Renal pelvis (tissue), 12 donors: ENCODE data around the gene MINK1. TPM values are rescaled to one million over a fixed set of nuclear protein-coding genes. Genes with fewer than 3 reads are reported as not detected.

ENCODE experiments used
- DNase-seq: peaks from one replicate; pipeline ENCODE4 v3.0.0-alpha.2; 2013
- long read RNA-seq, 16 experiments: transcript quantifications; one replicate each; lab custom pipeline, GENCODE V29; 2026
- polyA plus RNA-seq, 3 donors: library from polyadenylated mRNA; unstranded; fragments of 120-200 nt; gene quantifications; one replicate each; pipeline ENCODE4 v1.2.1, GENCODE V29; 2013; ENCODE audit not compliant: insufficient read length in 3 of 3

The MINK1 gene
- 10 to 100 TPM; 51.2 to 70.4 (median 69.7) TPM for polyA plus RNA-seq
- long read RNA-seq, donor 1, partial matches to known transcripts, result 1,893 of 1,965 reads
- long read RNA-seq, donor 1, other reads (novel, unspliced or antisense), result 72 of 1,965 reads
- long read RNA-seq, donor 2, full-length matches to known transcripts, result 1 of 9 reads
- long read RNA-seq, donor 2, partial matches to known transcripts, result 8 of 9 reads
- long read RNA-seq, donor 2, other reads (novel, unspliced or antisense), result 0 of 9 reads
- long read RNA-seq, donor 3, full-length matches to known transcripts, result 1 of 1,447 reads
- long read RNA-seq, donor 3, partial matches to known transcripts, result 1,418 of 1,447 reads
- long read RNA-seq, donor 3, other reads (novel, unspliced or antisense), result 28 of 1,447 reads
- long read RNA-seq, donor 4, partial matches to known transcripts, result 22 of 23 reads
- long read RNA-seq, donor 4, other reads (novel, unspliced or antisense), result 0 of 23 reads
- long read RNA-seq, donor 5, partial matches to known transcripts, result 0 of 1 reads
- long read RNA-seq, donor 5, other reads (novel, unspliced or antisense), result 0 of 1 reads
- long read RNA-seq, donor 6, partial matches to known transcripts, result 27 of 27 reads
- long read RNA-seq, donor 6, other reads (novel, unspliced or antisense), result 0 of 27 reads
- long read RNA-seq, donor 7, full-length matches to known transcripts, result 2 of 29 reads
- long read RNA-seq, donor 7, partial matches to known transcripts, result 27 of 29 reads
- long read RNA-seq, donor 7, other reads (novel, unspliced or antisense), result 0 of 29 reads
- long read RNA-seq, donor 8, partial matches to known transcripts, result 5 of 5 reads
- long read RNA-seq, donor 8, other reads (novel, unspliced or antisense), result 0 of 5 reads
- long read RNA-seq, donor 9, full-length matches to known transcripts, result 2 of 10 reads
- long read RNA-seq, donor 9, partial matches to known transcripts, result 8 of 10 reads
- long read RNA-seq, donor 9, other reads (novel, unspliced or antisense), result 0 of 10 reads
- long read RNA-seq, donor 10, partial matches to known transcripts, result 10 of 11 reads
- long read RNA-seq, donor 10, other reads (novel, unspliced or antisense), result 0 of 11 reads
- long read RNA-seq, donor 11, partial matches to known transcripts, result 12 of 13 reads
- long read RNA-seq, donor 11, other reads (novel, unspliced or antisense), result 0 of 13 reads
- long read RNA-seq, donor 12, full-length matches to known transcripts, result 1 of 8 reads
- long read RNA-seq, donor 12, partial matches to known transcripts, result 7 of 8 reads
- long read RNA-seq, donor 12, other reads (novel, unspliced or antisense), result 0 of 8 reads
- long read RNA-seq, donor 13, result 0 reads
- long read RNA-seq, donor 14, result 0 reads
- long read RNA-seq, donor 15, result 0 reads
- long read RNA-seq, donor 16, full-length matches to known transcripts, result 2 of 2 reads
- long read RNA-seq, donor 16, partial matches to known transcripts, result 0 of 2 reads
- long read RNA-seq, donor 16, other reads (novel, unspliced or antisense), result 0 of 2 reads

DNA sequence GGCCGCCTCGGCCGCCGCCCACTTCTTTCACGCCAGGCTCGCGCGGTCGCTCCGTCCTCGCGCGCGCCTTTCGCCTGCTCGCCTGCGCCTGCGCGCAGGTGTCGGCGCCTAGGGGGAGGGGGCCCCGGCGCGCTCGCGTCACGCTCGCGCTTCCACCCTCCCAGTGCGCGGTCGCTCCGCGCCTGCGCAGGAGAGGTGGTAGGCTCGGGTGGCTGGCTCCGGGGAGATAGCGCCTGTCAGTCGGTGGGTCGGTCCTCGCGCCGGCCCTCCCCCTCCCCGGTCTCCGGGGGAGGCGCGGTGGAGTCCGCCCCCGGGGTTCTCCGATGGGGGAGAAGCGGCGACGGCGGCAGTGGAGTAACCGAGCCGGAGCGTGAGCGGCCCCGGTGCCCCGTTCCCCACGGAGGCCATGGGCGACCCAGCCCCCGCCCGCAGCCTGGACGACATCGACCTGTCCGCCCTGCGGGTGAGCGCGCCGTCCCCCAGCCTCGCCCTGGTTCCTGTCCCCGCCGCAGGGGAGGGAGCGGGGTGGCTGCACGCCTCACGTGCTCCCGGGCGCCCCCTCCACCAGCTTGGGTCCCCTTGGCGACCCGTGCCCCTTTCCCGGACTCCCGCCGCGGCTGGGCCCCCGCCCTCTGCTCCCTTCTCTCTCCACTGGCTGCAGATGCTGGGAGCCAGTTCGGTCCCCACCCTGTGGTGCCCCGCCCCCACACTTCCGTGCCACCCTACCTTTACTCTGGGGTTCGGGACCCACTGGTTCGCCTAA is at the start of gene MINK1:
Gene MINK1, plus strand, starts transcription at position 163 of the 763 bp plus-strand sequence. Its CDS starts 244 bp downstream, at position 407.
- peak; percentile 94 for DNase-seq

DNA sequence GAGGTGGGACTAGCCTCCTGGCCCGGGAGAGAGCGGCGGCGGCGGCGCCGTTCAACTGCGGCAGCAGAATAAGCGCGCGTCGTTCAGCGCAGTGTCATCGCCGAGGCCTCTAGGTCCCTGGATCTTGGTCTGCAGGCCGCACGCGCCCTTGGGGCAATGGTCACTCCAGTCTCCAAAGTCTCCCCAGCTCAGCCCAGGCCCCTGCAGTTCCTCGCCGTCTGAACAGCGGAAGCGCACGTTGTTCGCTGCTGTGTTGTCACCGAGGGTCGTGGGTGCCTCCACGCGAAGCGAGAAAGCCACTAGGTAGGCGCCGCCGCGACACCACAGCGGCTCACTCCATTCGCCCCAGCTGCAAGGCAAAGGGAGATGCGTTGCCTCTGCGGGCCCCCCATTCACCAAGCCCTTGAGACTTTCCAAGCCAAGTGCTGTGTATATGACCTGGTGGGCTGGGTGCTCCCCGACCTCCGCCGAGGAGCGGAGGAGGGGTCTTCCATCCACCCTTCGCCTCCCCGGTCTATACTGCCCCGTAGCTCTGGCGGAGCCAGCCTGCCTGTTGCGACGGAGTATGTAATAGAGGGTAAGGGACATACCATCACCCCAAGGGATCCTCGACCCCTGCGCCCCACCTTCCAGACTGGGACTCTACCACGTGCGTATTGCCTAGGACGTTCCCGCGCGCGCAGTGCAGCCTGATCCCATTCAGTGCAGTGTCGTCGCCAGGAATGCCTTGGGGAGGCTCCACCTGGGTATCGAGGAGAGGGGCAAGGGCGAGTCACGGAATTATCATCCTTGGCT is 47.6 kb upstream of the MINK1 start:
- no peak for DNase-seq

GRCh38 chr17:4786106-4786511 is 47.0 kb upstream of the MINK1 start, which contains the start of gene VMO1:
Gene VMO1, minus strand, starts transcription at chr17:4786364. Its CDS starts 12 bp downstream, at chr17:4786352.
- no peak for DNase-seq

DNA sequence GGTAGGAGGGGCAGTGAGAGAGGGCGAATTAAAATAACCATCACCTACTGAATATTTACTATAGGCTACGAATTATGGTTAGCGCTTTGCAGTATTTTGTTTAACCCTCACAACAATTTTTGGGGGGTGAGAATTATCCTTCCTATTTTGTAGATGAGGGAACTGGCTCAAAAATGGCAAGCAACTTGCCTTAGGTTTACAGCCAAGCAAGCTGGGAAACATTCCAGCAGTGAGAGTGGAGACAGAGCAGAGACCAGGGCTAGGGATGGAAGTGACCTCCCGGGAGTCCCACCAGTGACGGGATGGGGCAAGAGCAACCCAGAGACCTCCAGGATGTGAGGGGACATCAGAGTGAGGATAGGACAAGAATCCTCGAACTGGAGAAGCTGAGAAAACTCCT is 46.6 kb upstream of the MINK1 start:
- no peak for DNase-seq

DNA sequence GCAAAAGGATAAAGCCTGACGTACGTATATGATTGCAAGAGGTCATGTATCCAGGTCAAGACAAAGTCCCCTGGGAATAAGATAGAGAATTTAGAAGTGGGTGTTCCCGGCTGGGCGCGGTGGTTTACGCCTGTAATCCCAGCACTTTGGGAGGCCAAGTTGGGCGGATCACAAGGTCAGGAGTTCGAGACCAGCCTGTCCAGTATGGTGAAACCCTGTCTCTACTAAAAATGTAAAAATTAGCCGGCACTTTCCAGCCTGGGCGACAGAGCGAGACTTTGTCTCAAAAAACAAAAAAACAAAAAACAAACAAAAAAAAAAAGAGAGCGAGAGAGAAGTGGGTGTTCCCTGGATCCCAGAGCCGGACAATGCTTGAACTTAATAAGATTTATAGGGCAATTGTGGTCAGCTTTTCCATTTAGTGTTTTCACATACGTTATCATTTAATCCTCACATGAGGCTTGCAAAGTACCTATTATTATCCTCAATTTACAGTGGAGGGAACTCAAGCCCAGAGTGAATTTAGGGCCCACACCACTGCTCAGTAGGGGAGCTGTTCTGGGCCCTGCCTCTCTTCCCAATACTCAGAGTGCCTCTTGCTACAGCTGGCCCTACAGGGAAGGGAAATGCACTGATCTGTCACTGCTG is 44.9 kb upstream of the MINK1 start:
- no peak for DNase-seq

DNA sequence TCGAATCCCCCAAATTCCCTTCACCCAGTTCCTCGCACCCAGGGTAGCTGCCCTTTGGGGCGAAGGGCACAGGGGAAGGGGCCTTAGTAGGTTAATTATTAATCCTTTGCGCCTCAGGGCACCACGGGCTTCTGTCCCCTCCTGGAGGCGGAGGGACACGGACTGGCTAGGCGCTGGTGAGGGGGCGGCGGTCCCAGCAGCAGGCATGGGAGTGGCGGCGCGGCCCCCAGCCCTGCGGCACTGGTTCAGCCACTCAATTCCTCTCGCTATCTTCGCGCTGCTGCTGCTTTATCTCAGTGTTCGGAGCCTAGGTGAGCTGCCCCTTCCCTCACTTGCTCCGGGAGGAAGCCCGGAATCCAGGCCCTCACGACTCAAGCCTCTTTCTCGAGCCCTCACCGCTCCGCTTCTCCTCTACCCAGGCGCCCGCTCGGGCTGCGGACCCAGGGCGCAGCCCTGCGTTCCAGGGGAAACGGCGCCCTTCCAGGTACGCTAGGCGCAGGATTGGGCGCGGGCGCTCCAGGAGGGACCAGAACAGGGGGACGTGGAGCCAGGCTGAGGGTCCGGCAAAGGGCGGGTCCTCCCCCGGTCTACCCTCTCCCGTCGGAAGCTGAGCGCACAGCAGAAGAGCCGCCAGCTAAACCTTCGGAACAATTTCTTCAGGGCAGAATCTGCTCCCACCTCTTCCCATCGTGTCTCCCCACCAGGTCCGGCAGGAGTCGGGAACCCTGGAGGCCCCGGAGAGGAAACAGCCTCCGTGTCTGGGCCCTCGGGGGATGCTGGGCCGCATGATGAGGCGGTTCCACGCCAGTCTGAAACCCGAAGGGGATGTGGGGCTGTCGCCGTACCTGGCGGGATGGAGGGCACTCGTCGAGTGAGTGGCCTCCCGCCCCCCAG is 44.1 kb upstream of the MINK1 start, which contains the start of gene GLTPD2:
Gene GLTPD2, plus strand, starts transcription at position 158 of the 894 bp plus-strand sequence. Its CDS starts 48 bp downstream, at position 206.
- no peak for DNase-seq

DNA sequence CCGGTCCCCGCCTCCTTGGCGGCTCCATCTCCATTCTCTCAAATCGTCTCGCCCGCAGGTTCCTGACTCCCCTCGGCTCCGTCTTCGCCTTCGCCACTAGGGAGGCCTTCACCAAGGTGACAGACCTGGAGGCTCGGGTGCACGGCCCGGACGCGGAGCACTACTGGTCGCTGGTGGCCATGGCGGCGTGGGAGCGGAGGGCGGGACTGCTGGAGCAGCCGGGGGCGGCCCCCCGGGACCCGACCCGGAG is 43.5 kb upstream of the MINK1 start:
- DNase-seq, result no peak

DNA sequence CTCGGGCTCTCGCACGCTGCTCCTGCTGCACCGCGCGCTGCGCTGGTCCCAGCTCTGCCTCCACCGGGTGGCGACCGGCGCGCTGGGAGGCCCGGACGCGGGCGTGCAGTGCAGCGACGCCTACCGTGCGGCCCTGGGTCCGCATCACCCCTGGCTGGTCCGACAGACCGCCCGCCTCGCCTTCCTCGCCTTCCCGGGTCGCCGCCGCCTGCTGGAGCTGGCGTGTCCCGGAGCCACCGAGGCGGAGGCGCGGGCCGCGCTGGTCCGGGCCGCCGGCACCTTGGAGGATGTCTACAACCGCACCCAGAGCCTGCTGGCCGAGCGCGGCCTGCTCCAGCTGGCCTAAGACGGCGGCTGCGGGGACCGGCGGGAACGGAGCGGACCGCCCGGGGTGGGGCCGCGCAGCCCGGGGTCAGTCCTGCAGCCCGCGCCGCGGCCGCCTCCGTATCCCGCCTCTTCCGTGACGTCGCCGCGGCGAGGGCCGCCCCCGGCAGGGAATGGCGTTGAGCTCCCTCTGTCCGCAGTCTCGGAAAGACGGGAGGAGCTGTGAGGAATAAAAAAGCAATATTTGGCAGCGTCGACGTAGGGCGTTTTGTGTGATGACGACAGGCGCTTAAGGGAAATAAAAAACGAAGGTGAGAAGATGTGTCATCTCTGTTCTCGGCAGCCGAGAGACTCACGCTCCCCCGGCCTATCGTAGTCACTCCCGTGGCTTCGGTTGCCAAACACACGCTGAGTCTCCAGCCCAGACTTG is 43.0 kb upstream of the MINK1 start:
- DNase-seq, result peak; percentile 82

- no peak for DNase-seq
These were observed 42.4 kb upstream of the MINK1 start for GRCh38 chr17:4790705-4791088.

- DNase-seq, result no peak
These were observed 38.0 kb upstream of the MINK1 start for GRCh38 chr17:4795168-4795567.

DNA sequence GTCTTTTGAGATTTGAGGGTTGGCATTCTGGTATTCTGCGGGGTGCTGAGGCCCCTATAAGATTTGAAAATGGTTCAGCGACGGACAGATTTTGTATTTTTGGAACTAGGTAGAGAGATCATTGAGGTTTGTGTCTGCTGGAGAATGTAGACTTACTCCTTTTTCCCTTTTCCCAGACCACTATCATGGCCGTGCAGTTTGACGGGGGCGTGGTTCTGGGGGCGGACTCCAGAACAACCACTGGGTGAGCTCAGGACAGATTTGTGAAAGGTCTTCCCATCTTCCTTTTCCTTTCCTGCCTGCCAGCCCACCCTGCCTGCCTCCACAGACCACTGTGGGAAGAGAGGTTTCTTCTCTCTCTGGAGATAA is 36.6 kb upstream of the MINK1 start:
- DNase-seq, result no peak

DNA sequence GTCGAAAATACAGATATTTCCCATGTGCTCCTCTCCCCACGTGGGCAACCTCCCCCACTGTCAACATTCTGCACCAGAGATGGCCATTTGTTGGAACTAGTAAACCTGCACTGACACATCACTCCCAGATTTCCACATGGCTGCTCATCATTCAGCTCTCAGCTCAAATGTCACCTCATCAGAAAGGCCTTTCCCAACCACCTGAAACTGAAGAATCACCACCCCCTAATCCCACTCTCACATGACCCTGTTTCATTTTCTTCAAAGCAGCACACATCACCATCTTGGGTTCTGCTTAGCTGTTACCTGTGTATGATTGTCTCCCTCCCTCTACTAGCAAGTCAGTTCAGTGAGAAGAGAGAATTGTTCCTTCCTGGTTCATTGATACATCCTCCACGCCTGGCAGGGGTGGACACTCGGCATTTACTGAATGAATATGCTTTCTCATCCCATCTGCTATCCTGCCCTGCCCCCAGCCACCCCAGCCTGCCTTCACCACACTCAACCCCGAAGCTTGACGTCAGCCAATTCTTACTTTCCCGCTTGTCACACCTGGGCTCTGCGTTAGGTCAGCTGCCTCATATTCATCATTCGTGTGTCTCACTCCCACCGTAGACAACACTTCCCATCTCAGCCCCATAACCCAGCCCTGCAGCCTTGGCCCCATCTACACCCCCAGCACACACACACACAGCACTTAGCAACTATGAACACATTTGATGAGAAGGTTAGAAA is 32.5 kb upstream of the MINK1 start:
- no peak for DNase-seq

DNA sequence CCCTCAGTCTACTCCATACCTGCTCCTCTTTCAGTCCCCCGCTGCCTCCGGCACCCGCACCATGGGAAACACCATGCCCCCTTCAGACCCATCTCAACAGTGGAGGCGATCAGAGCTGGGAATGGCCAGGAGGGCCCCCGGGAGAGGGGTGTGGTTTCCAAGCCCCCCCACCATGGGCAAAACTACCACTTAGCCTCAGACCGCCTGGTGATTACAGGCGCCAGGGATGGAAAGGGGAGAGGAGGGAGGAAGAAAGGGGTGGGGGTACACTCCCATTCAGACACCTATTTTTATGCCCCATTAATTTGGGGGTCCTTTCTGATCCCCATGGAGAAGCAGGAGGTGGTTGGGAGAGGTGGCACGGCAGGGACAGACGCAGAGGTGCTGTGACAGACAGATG is 30.9 kb upstream of the MINK1 start, which contains the start of gene C17orf114:
Gene C17orf114, minus strand, starts transcription at position 101 of the 400 bp plus-strand sequence.
- no peak for DNase-seq

DNA sequence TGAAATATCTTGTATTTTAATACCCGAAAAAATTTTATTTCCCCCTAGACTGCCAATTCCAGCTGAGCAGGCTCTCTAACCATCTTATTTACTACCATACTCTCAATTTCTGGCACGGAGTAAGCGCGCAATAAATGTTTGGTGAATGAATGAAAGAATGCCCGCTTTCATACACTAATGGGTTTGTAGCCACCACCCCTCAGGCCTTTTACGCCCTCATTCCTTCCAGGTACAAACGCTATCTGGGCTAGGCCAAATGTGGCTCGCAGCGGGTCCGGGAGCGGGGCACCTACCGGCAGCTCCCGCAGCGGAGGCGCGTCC is 26.7 kb upstream of the MINK1 start:
- no peak for DNase-seq

- DNase-seq, result peak; percentile 87
These were observed 26.1 kb upstream of the MINK1 start, which contains the start of gene PLD2 for GRCh38 chr17:4806777-4807604. Gene PLD2, plus strand, starts transcription at chr17:4807152. Its CDS starts 621 bp downstream, at chr17:4807773.
